ENCODE data around the gene VASH2.
"Not testable (repeated sequence)": the region's sequence is repeated elsewhere in the genome, so short reads cannot be mapped to it uniquely, and the experiment has no call there.

The VASH2 gene

DNA sequence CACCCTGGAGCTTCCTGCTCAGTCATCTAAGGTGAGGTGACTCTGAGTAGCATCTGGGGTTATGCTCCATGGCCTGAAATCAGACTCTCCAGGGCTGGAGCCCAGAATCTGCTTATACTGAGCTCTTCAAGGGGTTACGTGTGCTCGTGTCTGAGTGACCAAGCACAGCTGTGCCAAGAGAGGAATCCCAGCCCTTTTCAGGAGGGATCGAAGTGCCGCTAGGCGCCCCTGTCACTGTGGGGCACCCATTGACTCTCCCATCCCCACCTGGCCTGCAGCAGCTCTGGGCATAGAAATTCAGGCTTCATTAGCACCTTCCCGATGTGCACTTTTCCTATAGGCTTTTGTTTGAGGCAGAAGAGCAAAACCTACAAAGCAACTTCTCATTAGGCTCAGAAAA is 13.8 kb downstream of the VASH2 start:
- no peak for TF ChIP-seq CTCF (IDR thresholded peaks at IDR 0.05; ENCODE audit: low read depth, low read length)
- no peak for DNase-seq (ENCODE audit: low read depth in 2 of 2)
- H3K4me3 ChIP-seq (replicated peaks in 1 of 2; ENCODE audit: low read depth in 2 of 2, low read length in 2 of 2): no peak overlapping the region

- not testable (repeated sequence) for DNase-seq (ENCODE audit: low read depth in 2 of 2); H3K4me3 ChIP-seq (replicated peaks in 1 of 2; ENCODE audit: low read depth in 2 of 2, low read length in 2 of 2)
These were observed 14.7 kb downstream of the VASH2 start for GRCh38 chr1:212964993-212965392.

- TF ChIP-seq CTCF (IDR thresholded peaks at IDR 0.05; ENCODE audit: low read depth, low read length): no peak
- no peak overlapping the region for H3K4me3 ChIP-seq (replicated peaks in 1 of 2; ENCODE audit: low read depth in 2 of 2, low read length in 2 of 2)
- no peak for DNase-seq (ENCODE audit: low read depth in 2 of 2)
These were observed 16.3 kb downstream of the VASH2 start for GRCh38 chr1:212966616-212967015.

GRCh38 chr1:212967801-212968200 is 17.5 kb downstream of the VASH2 start:
- H3K4me3 ChIP-seq (replicated peaks in 1 of 2; ENCODE audit: low read depth in 2 of 2, low read length in 2 of 2): no peak overlapping the region
- TF ChIP-seq CTCF (IDR thresholded peaks at IDR 0.05; ENCODE audit: low read depth, low read length): peak; percentile 63
- DNase-seq (ENCODE audit: low read depth in 2 of 2): peak; percentile 29 to 48

GRCh38 chr1:212968368-212968863 is 18.1 kb downstream of the VASH2 start:
- TF ChIP-seq CTCF (IDR thresholded peaks at IDR 0.05; ENCODE audit: low read depth, low read length): no peak
- H3K4me3 ChIP-seq (replicated peaks in 1 of 2; ENCODE audit: low read depth in 2 of 2, low read length in 2 of 2): no peak overlapping the region
- no peak for DNase-seq (ENCODE audit: low read depth in 2 of 2)

GRCh38 chr1:212970085-212970484 is 19.7 kb downstream of the VASH2 start:
- DNase-seq (ENCODE audit: low read depth in 2 of 2): no peak
- TF ChIP-seq CTCF (IDR thresholded peaks at IDR 0.05; ENCODE audit: low read depth, low read length): no peak
- H3K4me3 ChIP-seq (replicated peaks in 1 of 2; ENCODE audit: low read depth in 2 of 2, low read length in 2 of 2): no peak overlapping the region

GRCh38 chr1:212971312-212971711 is 21.0 kb downstream of the VASH2 start:
- no peak for TF ChIP-seq CTCF (IDR thresholded peaks at IDR 0.05; ENCODE audit: low read depth, low read length)
- no peak for DNase-seq (ENCODE audit: low read depth in 2 of 2)
- H3K4me3 ChIP-seq (replicated peaks in 1 of 2; ENCODE audit: low read depth in 2 of 2, low read length in 2 of 2): no peak overlapping the region

Measured in cardiac fibroblast (primary cell).